M059J (cell line): ENCODE data around the gene NIPBL. TPM values are rescaled to one million over a fixed set of nuclear protein-coding genes. Genes with fewer than 3 reads are reported as not detected.
"Not testable (repeated sequence)": the region's sequence is repeated elsewhere in the genome, so short reads cannot be mapped to it uniquely, and the experiment has no call there.

Source experiments
- DNase-seq: peaks from one replicate; pipeline ENCODE4 v3.0.0-alpha.2; 2012; ENCODE audit warnings: low read depth
- total RNA-seq: library from RNA; depleted of rRNA; stranded (reverse); fragments of >200 nt; shearing (Covaris generic); gene quantifications from 2 replicates; pipeline ENCODE4 v1.2.3, GENCODE V29; 2014

NIPBL gene
- total RNA-seq, 1 experiment from 2014 or later: 13.3 TPM

DNA sequence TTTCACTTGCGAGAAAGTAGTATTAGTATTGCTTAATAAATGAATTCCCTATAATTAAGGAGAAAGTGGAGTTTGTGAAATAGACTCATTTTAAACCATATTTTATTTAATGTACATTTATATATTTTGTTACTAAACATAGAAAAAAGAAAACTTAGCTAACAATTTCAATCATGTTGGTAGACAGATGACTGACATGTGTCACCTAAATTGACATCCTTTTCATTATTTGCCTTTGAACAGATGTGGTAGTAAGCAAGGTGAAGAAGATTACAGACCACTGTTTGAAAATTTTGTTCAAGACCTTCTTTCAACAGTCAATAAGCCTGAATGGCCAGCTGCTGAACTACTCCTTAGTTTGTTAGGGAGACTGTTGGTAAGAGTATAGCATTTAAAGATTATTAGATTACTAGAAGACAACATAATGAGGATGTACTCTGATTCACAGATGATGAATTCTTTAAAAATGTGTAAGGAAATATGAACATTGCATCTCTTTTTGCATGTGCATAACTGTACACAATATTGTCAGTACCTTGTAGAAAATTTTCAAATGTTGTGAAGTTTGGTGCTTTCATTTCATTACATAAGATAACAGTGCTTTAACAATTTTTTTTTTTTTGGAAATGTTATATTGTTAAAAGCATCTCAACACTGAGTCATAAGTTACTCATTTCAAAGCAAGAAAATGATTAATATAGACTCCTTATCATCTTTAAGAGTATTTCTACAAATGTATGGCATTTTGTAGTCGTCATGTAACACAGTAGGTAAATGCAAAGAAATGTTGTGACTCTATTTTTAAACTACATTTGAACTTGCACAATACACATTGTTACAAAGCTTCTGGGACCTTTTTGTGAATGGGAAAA, 139.5 kb downstream of the NIPBL start:
- no peak for DNase-seq

GRCh38 chr5:37028910-37029309, 152.3 kb downstream of the NIPBL start:
- DNase-seq: no peak

DNA sequence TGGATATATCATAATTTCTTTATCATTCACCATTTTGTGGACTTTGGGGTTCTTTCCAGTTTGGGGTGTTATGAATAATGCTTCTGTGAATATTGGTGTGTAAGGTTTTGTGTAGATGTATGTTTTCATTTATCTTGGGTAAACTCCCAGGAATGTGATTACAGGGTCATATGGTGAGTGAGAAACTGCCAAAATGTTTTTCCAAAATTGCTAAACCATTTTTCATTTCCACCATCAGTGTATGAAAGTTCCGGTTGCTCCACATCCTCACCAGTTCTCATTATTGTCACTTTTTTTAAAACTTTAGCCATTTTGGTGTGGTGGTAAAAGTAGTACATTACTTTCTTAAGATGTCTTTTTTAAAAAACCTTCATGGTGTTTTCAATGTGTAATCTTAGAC, 152.9 kb downstream of the NIPBL start:
- DNase-seq: no peak

GRCh38 chr5:37034955-37035354, 158.4 kb downstream of the NIPBL start:
- DNase-seq: no peak

- no peak for DNase-seq
Measured at GRCh38 chr5:37037840-37038239, 161.3 kb downstream of the NIPBL start.

DNA sequence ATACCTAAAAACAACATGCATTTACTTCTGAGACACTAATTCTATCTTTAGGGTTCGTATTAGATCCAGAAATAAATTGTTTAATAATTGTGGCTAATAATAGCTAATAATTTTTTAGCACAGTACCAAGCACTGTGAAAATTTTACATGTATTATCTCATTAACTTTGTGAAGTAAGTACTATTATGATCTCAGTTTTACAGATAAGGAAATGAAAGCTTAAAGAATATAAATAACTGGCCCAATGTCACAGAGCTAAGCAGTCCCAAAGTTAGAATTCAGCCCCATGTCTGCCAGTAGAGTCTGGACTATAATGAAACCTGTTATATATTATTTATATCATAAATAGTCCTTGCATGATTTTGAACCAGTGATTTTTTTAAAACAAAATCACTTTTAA, 163.3 kb downstream of the NIPBL start:
- no peak for DNase-seq

DNA sequence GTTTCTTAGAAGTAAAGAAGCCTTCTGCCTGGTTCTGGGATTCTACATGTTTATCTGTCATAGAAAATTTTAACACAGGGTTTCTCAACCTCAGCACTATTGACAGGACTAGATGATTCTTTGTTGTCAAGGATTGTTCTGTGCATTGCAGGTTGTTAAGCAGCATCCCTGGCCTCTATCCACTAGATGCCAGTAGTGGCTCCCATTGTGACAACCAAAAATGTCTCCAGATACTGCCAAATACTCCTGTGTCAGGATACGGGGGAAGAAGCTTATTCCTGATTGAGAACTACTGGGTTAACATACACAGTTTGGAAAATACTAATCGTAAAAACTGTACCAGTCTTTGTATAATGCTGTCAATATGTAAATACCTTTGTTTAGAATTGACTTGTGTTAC, 167.1 kb downstream of the NIPBL start:
- peak; percentile 13 for DNase-seq

GRCh38 chr5:37044120-37044519, 167.6 kb downstream of the NIPBL start:
- DNase-seq: no peak

DNA sequence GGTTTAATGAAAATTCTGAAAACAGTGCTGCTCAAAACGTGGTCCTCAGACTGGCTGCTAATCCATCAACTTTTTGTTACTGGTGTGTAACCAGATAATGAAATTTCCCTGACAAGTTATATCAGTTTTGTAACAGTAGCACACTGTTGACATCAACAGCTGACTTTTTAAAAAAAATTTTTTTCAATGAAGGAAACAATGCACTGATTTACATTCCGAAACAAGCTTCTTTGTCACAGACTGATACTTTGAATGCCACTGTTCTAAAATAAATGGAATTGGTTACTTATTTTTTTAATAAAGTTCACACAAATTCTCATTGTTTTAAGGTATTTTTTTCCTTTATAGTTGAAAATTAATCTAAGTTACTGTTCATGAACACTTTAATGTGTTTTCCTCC, 169.1 kb downstream of the NIPBL start:
- DNase-seq: no peak

GRCh38 chr5:37047947-37048346, 171.4 kb downstream of the NIPBL start:
- DNase-seq: no peak

DNA sequence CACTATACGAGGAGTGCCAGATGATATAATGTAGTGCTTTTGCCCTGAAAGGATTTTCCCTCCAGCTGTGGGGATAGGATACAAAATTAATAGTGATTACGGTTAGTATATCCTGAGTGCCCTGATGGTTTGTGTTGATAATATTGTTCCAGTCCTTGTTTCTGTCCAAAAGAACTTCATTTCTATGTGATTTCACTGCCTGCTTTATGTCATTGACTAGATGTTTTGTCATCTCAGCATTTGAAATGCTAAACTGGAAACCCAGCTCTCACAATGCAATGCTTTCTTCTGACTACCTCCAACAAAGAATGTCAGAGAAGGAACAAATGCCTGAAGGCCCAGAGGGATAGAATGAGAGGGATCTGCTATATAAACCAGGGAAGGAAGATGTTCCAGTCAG, 177.8 kb downstream of the NIPBL start:
- no peak for DNase-seq

GRCh38 chr5:37055383-37055990, 178.9 kb downstream of the NIPBL start:
- DNase-seq: peak; percentile 18

DNA sequence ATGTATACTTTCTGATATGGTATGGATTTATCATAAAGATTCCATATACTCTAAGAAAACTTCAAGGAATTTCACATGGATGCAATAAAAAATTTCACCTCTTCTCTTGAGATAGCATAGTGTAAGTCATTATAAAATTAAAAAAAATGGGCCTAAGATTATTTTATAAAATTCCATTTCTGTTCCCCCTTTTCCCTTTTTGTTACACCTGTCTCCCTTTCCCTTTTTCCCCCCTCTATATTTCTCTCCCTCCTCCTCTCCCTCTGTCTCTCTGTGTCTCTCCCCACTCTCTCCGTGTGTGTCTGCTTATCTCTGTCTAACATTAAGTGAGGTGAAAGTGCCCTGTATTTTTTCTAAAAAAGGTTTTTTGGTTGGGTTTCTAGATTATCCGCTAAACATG, 180.2 kb downstream of the NIPBL start:
- DNase-seq: no peak

- no peak for DNase-seq
Measured at GRCh38 chr5:37060030-37060429, 183.5 kb downstream of the NIPBL start.

DNA sequence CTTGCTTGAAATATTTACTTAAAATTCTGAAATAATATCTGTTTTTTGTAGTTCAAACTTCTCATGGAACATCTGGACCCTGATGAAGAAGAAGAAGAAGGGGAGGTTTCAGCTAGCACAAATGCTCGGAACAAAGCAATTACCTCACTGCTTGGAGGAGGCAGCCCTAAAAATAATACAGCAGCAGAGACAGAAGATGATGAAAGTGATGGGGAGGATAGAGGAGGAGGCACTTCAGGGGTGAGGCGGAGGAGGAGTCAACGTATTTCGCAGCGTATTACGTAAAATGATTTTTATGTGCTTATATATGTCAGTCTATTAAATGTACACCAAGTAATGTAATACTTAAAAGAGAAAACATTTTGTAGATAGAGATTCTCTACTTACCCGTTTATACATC, 187.2 kb downstream of the NIPBL start:
- no peak for DNase-seq

GRCh38 chr5:37064442-37064841, 187.9 kb downstream of the NIPBL start:
- no peak for DNase-seq

GRCh38 chr5:37071487-37071886, 194.9 kb downstream of the NIPBL start:
- DNase-seq: no peak

- peak; percentile 55 for DNase-seq
Measured at GRCh38 chr5:37071901-37072581, 195.5 kb downstream of the NIPBL start.

- DNase-seq: no peak
Measured at GRCh38 chr5:37075399-37075950, 198.9 kb downstream of the NIPBL start.

DNA sequence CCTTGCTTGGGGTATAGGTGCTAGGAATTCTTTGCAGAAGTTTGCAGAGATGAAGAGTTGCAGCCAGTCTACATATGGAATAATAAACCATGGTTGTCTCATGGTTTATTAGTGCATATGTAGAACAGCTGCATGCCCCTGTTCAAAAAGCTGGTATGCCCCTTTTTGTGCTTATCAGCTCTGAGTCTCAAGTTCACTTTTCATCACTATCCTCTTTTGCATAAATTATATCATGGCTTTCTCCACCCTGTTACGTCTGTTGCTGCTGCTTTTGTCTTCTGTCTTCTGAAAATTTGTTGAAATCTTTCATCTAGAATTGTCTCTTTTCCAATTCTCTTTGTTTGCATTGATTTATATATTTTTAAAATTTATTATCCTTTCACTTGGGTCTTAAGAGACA, 200.6 kb downstream of the NIPBL start:
- no peak for DNase-seq

GRCh38 chr5:37080697-37081096, 204.1 kb downstream of the NIPBL start:
- DNase-seq: no peak

DNA sequence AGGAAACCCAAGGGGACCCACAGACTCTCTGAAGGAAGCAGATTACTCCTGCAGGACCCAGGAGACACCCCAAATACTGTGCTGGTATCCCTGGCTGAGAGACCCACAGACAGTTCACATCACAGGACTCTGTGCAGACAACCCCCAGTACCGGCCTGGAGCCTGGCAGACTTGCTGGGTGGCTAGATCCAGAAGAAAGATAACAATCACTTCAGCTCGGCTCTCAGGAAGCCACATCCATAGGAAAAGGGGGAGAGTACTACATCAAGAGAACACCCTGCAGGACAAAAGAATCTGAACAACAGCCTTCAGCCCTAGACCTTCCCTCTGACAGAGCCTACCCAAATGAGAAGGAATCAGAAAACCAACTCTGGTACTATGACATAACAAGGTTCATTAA, 206.4 kb downstream of the NIPBL start:
- DNase-seq: not testable (repeated sequence)

DNA sequence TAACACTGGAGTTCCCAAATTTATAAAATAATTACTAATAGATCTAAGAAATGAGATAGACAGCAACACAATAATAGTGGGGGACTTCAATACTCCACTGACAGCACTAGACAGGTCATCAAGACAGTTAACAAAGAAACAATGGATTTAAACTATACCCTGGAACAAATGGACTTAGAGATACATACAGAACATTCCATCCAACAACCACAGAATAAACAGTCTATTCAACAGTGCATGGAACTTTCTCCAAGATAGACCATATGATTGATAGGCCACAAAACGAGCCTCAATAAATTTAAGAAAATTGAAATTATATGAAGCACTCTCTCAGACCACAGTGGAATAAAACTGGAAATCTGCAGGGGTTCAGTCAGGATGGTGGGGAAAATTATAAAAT, 209.5 kb downstream of the NIPBL start:
- DNase-seq: not testable (repeated sequence)
